ENCODE results near the gene ZNF92.
"Not testable (repeated sequence)": the region's sequence is repeated elsewhere in the genome, so short reads cannot be mapped to it uniquely, and the experiment has no call there.

The ZNF92 gene

DNA sequence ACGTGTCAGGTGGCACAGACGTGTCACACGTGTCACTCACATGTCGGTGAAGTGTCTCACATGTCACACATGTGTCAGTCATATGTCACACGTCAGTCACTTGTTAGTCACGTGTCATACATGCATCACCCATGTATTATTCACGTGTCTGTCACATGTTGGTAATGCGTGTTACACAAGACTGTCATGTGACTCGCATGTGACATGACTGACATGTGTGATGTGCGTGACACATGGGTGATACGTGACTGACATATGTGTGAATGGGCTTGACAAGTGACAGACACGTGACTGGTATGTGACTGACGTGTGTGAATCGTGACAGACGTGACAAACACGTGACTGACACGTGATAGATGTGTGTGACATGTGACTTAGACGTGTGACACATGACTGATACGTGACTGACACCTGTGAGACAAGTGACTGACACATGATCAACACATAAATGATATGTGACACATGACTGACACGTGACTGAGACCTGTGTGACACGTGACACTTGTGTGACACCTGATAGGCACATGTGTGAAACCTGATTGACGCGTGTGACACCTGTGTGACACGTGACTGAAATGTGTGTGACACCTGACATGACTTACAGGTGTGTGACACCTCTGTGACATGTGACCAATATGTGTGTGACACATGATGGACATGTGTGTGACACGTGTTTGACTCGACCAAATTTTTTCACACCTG is 56.1 kb downstream of the ZNF92 start:
- no peak for DNase-seq

DNA sequence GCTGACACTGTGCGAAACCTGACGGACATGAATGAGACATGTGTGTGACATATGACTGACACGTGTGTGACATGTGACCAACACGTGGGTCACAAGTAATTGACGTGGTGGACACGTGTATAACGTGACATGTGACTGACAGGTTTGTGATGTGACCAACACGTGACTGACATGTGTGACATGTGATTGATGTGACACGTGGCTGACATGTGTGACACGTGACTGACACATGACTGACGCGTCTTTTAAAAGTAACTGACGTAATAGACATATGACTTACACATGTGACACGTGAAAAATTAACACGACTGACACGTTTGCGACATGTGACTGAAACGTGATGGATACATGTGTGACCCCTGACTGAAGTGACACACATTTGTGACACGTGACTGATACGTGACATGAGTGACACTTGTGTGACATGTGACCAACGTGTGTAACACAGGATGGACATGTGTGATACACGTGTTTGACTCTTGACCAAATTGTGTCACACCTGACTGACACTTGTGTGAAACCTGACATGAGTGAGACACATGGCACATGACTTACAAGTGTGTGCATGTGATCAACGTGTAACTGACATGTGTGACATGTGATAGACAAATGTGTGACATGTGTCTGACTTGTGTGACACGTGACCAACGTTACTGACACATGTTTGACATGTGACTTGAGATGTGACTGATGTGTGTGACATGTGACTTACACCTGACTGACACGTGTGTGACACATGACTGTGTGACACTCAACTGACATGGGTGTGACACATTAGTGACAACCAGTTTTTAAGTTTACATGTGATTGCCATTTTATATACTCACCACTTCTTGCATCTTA is 56.9 kb downstream of the ZNF92 start:
- DNase-seq = no peak

DNA sequence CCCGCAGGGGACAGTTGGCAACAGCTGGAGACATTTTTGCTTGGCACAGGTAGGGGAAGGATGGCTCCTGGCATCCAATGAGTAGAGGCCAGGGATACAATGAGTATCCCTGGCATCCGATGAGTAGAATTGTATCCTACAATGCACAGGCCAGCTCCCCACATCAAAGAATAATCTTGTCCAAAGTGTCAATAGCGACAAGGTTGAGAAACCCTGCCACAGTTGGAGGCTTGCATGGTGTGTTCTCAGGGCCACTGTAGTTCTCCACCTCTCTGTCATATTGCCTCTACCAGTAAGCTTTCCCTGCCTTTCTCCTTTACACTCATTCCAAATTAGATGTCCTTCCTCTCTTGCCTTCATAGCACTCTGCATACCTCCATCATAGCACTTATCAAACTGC is 60.7 kb downstream of the ZNF92 start:
- no peak for DNase-seq

DNA sequence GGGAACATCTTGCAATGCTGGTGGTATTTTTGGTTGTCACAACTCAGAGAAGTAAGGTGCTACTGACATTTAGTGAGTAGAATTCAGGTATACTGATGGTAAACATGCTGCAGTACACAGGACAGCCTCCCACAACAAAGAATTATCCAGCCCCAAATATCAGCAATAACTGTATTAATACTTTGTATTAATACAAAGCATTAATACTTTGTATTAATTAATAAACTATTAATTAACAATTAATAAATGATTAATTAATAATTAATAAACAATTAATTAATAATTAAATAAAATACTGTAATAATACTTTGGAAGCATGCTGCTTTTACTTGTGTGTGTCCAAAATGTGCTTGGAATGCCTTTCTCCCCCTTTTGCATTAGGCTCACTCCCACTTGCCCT is 62.5 kb downstream of the ZNF92 start:
- no peak for DNase-seq

DNA sequence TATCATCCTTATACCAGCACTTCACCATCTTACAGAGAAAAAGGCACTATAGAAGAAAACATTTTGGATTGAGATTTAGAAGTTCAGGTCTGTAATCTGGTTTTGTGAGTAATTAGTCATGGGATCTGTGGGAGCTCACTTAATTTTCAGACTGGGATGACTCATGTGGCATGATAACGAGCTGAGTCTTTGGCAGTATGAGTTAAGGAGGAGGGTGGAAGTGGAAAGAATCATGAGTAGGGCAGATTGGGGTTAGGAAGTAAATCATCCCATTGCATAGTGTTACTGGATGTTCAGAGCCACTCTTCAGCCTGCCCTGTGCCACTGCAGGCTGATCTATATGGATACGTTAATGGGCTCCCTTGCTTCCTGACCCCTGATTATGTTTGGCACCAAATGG is 64.9 kb downstream of the ZNF92 start:
- no peak for DNase-seq

DNA sequence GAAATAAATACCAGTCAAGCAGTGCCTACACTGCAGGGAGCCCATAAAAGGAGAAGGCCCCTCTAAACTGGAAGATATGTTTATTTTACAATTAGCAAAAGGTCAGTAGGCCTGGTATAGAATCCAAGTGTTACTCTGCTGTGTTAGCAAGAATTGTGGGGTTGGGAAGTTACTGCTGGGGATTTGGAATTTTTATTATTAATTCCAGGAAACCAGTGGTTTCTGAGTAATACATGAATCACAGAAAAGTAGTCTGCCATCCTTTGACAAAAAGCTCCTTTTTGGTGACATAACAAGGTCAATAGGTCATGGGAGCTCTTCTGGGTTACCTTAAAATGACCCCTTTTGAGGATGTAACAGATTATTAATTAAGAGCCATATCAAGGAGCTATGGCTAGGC is 67.4 kb downstream of the ZNF92 start:
- peak; percentile 28 for DNase-seq

DNA sequence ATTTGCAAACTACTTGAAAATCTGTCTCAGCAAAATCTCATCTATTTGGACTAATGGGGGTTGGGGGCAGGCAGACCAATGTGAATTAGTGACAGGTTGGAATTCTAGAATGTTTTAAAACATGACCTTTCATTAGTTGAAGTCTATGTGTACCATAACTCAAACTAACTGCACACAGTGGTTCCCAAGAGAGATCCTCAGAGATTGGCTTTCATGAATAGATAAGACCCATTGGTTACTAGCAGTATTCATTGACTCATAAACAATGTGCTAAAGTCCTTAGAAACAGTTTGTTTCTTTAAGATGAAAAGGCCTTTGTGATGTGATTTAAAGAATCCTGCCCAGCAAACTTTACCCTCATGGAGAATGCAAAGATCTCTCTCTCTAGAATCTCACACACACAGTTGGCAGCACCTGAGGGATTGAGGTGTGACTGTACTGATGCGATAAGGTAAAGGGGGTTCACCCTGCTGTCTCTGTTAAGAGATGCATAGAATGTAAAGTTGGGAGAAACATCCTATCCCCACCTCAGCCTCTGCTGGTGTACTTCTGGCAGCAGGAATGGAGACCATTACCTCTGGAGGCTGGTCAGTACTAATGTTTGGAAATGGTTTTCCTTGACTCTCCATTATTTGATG is 70.7 kb downstream of the ZNF92 start:
- no peak for DNase-seq

DNA sequence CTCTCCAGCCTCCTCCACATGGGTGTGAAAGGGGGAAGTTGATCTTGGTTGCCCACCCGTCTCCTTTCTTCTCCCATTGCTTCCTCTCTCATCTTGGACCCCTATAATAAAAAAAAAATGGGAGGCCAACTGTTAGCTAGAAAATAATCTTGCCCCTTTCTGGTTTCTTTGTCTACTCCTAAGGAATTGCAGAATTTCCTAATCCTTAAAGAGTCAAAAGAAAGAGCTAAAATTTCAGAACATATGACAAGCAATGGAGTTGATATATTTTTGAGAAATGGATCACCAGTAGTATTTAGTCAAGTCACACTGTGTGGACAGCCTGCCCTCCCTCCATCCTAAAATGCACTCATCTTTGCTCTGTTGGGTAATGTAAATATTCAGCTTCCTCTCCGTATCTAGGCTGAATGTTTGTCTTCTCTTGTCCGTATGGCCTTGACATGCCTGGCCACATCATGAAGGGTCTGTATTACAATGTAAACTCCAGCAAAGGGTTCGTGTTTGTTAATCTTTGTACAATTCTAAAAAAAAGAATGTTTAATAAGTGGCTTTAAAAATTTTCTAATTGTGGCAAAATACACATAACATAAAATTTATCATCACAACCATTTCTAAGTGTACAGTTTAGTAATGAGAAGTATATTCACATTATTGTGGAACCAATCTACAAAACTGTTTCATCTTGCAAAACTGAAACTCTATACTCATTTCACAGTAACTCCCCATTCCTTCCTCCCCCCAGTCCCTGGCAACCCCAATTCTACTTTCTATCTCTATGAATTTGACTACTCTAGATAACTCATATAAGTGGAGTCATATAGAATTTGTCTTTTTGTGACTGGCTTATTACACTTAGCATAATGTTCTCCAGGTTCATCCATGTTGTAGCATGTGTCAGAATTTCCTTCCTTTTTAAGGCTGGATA is 71.5 kb downstream of the ZNF92 start:
- DNase-seq = no peak

DNA sequence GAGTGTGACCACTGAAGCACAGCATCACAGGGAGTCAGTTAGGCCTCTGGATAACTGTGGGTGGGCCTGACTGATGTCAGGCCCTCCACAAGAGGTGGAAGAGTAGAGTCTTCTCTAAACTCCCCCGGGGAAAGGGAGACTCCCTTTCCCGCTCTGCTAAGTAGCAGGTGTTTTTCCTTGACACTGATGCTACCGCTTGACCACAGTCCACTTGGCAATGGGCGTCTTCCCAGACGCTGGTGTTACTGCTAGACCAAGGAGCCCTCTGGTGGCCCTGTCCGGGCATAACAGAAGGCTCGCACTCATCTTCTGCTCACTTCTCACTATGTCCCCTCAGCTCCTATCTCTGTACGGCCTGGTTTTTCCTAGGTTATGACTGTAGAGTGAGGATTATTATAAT is 73.4 kb downstream of the ZNF92 start:
- not testable (repeated sequence) for DNase-seq

DNA sequence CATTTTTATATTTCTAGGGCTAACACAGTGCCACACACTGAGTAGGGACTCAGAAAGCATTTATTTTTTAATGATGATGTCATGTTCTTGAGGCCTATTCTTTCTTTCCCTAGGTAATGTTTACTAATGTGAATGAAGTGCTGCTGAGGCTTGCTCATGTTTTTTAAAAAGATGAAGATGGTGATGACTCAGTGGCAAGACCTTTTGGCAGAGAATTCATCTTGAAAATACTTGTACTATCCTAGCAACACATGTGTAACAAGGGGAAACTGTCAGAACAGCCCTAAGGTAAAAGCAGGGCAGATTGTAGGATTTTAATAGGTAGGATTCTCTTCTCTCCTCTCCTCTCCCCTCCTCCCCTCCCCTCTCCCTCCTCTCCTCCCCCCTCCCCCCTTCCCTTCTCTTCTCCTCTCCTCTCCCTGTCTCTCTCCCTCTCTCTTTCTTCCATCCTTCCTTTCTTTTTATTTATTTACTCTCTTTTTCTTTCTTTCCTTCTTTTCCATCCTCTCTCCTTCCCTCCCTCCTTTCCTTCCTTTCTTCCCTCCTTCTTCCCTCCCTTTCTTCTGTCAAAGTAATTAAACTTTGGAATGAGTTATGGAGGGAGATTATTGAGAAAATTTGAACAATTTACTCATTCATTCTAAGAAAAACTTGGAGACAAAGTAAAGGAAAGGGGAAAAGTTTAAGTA is 75.3 kb downstream of the ZNF92 start:
- no peak for DNase-seq

DNA sequence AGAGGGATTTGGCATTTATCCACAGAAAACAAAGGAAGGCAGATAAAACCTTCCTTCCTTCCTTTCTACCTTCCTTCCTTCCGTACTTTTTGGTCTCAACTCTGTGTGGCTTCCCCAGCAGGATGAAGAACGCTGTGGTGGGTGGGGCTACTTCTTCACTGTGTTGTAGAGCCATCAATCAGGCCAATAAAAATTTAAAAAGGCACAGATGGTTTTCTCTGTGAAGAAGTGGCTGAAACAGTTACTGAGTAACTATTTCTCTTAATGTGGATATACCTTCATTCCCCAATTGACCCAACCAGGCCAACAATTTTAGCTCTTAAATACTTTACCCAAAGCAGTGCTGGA is 75.8 kb downstream of the ZNF92 start:
- DNase-seq = no peak
